Activated naive CD8-positive, alpha-beta T cell (primary cell): Measurements from ENCODE around the gene SPACA7.
"Not testable (repeated sequence)": the region's sequence is repeated elsewhere in the genome, so short reads cannot be mapped to it uniquely, and the experiment has no call there.

Experiments
- H3K27ac Mint-ChIP-seq: one replicate; pipeline ENCODE4 v1.8.0; 2021; ENCODE audit warnings: mixed read lengths
- H3K27me3 Mint-ChIP-seq: one replicate; pipeline ENCODE4 v1.8.0; 2021; ENCODE audit warnings: mixed read lengths
- H3K36me3 Mint-ChIP-seq: one replicate; pipeline ENCODE4 v1.8.0; 2021; ENCODE audit warnings: mixed read lengths
- H3K4me1 Mint-ChIP-seq: one replicate; pipeline ENCODE4 v1.8.0; 2021; ENCODE audit warnings: low read depth, mixed read lengths
- H3K4me3 Mint-ChIP-seq: one replicate; pipeline ENCODE4 v1.8.0; 2021; ENCODE audit warnings: mild to moderate bottlenecking, mixed read lengths
- H3K9me3 Mint-ChIP-seq: one replicate; pipeline ENCODE4 v1.8.0; 2021; ENCODE audit warnings: low read depth, mixed read lengths

SPACA7 gene

DNA sequence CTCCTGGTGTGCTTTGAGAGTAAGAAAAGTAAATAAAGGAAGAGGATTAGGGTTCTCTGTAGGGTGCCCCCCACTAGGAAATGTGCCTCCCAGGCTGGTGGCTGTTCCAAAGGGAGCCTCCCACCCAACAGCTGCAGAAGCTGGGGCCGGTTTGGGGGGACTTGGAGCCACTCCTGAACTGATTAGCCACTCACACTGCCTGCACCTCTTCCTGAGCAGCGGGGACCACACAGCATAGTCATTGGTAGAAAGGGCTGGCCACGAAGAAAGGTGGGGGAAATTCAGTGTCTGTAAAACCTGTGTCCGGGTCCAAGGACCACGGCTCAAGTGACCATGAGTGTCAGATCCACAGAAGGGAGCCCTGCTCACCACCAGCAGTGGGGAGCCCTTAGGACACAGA lies 55.6 kb downstream of the SPACA7 start:
- peaks cover 11% of the 10 kb centered on the region for H3K9me3 Mint-ChIP-seq
- no peak overlapping the region for H3K27ac Mint-ChIP-seq
- H3K4me3 Mint-ChIP-seq: no peak overlapping the region
- no peaks in the 10 kb centered on the region for H3K36me3 Mint-ChIP-seq
- peaks cover 9% of the 10 kb centered on the region for H3K27me3 Mint-ChIP-seq
- H3K4me1 Mint-ChIP-seq: no peaks in the 10 kb centered on the region

DNA sequence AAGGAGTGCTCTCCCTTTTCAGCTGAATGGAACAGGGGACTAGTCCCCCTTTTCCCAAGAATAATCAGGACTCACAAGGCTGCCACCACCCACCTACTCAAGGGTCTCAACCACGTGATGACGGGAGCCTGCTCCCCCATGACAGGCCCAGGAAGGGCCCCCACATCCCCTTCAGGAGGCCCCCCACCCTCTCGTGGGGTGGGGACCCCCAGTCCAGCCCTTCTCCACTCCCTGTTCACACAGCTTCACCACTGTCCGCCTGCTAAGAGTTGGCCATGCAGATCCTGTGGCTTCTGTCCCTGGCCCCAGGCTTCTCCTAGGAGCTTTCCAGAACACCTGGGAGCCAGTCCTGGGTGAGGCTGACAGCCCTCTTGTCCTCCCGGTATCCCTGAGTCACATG lies 56.6 kb downstream of the SPACA7 start:
- H3K36me3 Mint-ChIP-seq, H3K27ac Mint-ChIP-seq, H3K27me3 Mint-ChIP-seq, H3K4me1 Mint-ChIP-seq, H3K4me3 Mint-ChIP-seq: not testable (repeated sequence)
- peaks cover 11% of the 10 kb centered on the region for H3K9me3 Mint-ChIP-seq

DNA sequence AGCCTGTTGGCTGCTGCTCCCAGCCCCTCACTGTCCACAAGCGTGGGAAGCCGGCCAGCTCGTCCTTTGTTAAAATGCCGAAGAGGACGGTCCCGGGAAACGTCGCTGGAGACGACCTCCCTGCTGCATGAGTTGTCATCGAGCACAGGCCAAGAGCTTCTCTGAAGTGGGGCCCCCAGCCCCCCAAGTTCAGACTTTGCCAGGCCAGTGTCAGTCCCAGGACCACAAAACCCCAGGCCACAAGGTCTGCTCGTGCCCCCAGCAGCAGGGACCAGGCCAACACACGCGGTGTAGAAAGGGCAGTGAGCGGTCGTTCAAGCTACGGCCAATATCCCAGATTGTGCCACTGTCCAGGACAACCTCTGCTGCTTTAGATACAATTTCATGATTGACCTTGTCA lies 57.4 kb downstream of the SPACA7 start:
- H3K36me3 Mint-ChIP-seq, H3K4me3 Mint-ChIP-seq, H3K27ac Mint-ChIP-seq, H3K4me1 Mint-ChIP-seq: not testable (repeated sequence)
- H3K27me3 Mint-ChIP-seq: peaks cover 11% of the 10 kb centered on the region
- peaks cover 16% of the 10 kb centered on the region for H3K9me3 Mint-ChIP-seq

DNA sequence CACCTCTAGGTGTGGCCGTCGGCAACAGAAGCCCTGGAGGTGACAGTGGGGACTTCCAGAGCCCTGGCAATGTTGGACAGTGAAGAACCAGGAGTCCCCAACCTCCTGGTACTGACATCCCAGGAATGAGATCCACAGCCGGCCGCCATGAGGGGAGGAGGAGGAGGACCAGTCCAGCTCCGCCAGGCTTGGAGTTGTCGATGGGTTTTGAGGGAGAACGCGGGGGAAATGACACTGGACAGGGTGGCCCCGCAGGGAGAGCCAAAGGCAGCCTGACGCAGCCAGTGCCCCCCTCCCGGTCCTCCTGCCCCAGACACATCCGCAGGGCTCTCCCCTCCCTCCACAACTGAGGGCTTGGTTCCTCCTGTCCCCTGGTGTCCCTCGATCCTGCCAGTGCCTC lies 57.9 kb downstream of the SPACA7 start:
- H3K4me1 Mint-ChIP-seq: no peaks in the 10 kb centered on the region
- H3K9me3 Mint-ChIP-seq: peaks cover 17% of the 10 kb centered on the region
- no peak overlapping the region for H3K4me3 Mint-ChIP-seq

DNA sequence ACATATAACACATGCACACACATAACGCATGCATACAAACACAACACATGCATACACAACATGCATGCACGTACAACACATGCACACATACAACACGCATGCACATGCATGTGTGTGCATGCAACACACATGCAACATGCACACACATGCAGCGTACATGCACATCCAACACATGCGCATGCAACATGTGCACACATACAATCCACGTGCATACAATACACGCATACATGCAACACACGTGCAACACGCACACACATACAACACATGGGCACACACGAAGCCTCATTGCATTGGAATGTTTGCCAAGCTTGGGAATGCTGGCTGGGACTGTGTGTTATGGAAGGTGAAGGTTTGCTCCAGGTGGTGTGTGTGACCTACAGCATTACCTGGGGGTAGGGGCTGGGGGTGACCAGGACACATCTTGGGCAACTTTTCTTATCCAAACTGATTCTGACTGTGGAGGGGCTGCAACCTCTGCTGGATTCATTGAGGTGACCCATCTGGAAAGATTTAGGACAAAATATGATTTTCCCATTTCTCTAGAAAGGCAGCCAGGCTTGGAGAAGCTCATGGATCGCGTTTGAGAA lies 58.9 kb downstream of the SPACA7 start:
- Mint-ChIP-seq H3K27me3 (peaks cover 11% of the 10 kb centered on the region), H3K36me3 (no peaks in the 10 kb centered on the region), H3K4me3 (no peak overlapping the region), H3K4me1 (no peaks in the 10 kb centered on the region), H3K9me3 (peaks cover 9% of the 10 kb centered on the region), H3K27ac (no peak overlapping the region)

More for the DNA sequence above, 57.9 kb downstream of the SPACA7 start:
- Mint-ChIP-seq H3K27ac (no peak overlapping the region), H3K36me3 (no peaks in the 10 kb centered on the region), H3K27me3 (peaks cover 11% of the 10 kb centered on the region)

DNA sequence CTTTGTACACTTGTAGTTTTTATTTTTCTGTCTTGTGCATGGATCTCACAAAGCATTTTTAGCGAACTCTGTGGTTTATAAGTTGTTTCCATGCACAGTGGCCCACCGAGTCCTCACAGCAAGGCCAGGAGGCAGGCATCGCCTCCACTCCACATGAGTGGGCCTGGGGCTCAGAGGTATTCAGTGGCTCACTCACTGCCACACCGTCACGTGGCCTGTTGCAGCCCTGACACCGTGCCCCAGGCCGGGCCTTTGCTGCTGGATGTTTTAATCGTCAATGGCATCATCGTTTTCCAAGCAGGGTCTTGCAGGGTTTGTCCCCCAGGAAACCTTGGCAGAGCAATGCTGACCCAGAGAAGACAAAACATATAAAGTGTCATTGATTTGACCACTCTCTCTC lies 59.8 kb downstream of the SPACA7 start:
- H3K27ac Mint-ChIP-seq: no peak overlapping the region
- no peaks in the 10 kb centered on the region for H3K4me1 Mint-ChIP-seq
- H3K4me3 Mint-ChIP-seq: no peak overlapping the region
- no peaks in the 10 kb centered on the region for H3K36me3 Mint-ChIP-seq
- peaks cover 13% of the 10 kb centered on the region for H3K27me3 Mint-ChIP-seq
- peaks cover 7% of the 10 kb centered on the region for H3K9me3 Mint-ChIP-seq

DNA sequence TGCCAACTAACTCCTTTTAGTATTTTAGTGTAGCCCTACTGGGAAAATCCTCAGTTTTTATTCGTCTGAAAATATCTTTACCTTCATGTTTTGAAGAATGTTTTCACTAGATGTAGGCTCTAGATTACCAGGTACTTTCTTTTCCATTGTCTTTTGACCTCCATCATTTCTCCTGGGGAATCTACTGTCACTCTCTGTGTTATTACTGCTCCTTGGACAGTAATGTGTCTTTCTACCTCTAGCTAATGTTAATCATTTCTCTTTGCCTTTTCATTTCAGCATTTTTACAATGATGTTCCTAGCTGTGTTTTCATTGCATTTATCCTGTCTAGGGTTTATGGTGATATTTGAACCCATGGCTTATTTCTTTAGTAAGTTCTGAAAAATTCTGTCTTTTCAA lies 61.9 kb downstream of the SPACA7 start:
- Mint-ChIP-seq H3K4me1 (no peaks in the 10 kb centered on the region), H3K4me3 (no peak overlapping the region)

DNA sequence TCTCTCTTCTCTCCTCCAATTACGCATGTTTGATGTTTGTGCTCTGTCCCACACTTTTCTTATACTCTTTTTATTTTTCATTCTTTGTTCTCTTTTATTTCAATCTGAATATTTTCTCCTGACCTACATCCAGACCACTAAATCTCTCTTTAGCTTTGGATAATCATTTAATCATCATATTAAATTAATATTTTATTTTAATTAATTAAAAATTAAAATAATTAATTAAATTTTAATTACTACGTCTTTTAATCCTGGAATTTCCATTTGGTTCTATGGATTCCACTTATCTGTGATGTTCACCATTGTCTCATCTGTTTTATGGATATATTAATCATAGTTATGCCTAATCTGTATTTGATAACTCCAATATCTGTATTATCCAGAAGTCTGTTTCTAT lies 62.4 kb downstream of the SPACA7 start:
- H3K27ac Mint-ChIP-seq: no peak overlapping the region
- peaks cover 16% of the 10 kb centered on the region for H3K27me3 Mint-ChIP-seq
- H3K36me3 Mint-ChIP-seq: no peaks in the 10 kb centered on the region
- H3K4me3 Mint-ChIP-seq: no peak overlapping the region
- peaks cover 7% of the 10 kb centered on the region for H3K9me3 Mint-ChIP-seq
- no peaks in the 10 kb centered on the region for H3K4me1 Mint-ChIP-seq

More for the DNA sequence above, 61.9 kb downstream of the SPACA7 start:
- Mint-ChIP-seq H3K36me3 (no peaks in the 10 kb centered on the region), H3K27ac (no peak overlapping the region), H3K27me3 (peaks cover 11% of the 10 kb centered on the region), H3K9me3 (peaks cover 7% of the 10 kb centered on the region)

DNA sequence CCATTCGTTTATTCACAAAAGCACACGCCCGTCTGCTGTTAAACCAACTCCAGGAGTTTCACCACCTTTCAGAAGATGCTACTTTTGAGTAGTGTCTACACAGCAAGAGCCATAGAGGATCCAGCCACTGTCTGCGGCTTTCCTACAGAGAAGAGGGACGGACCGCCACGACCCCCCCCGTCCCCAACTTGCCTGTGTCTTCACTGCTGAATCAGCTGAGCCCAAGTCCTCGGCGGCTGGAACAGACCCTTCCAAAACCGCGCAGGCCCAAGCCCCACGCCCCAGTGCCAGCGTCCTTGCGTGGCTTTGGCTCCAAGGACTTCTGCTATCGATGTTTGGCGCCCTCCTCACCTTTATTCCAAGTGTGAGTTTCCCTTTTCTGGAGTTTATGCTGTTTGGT lies 65.1 kb downstream of the SPACA7 start:
- Mint-ChIP-seq H3K27ac (no peak overlapping the region), H3K36me3 (no peaks in the 10 kb centered on the region), H3K27me3 (peaks cover 17% of the 10 kb centered on the region), H3K9me3 (peaks cover 7% of the 10 kb centered on the region), H3K4me1 (no peaks in the 10 kb centered on the region), H3K4me3 (no peak overlapping the region)

DNA sequence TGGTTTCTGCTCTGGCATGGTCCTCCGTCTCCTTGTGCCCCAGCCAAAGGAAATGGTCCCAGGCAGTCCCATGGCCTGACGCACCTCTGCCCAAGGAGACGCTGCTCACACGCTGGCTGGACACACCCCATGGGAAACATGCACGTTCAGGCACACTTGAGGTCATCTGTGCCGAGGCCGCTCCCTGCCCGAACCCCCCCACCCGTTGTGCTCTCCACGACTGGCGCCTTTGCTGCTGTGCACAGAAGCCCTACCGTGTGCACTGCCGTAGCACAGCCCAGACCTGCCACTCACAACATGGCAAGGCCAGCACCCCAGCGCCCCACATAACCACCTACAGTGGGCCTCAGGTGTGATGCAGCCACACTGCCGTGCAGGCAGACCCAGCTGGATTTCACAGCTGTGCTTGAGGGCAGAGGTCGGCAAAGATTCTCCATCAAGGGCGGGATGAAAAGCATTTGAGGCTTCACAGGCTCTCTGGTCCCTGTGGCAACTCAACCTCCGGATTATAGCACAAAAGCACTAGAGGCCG lies 65.7 kb downstream of the SPACA7 start:
- H3K4me3 Mint-ChIP-seq: no peak overlapping the region
- no peak overlapping the region for H3K27ac Mint-ChIP-seq
- no peaks in the 10 kb centered on the region for H3K4me1 Mint-ChIP-seq
- no peaks in the 10 kb centered on the region for H3K36me3 Mint-ChIP-seq
- peaks cover 17% of the 10 kb centered on the region for H3K27me3 Mint-ChIP-seq
- peaks cover 7% of the 10 kb centered on the region for H3K9me3 Mint-ChIP-seq

DNA sequence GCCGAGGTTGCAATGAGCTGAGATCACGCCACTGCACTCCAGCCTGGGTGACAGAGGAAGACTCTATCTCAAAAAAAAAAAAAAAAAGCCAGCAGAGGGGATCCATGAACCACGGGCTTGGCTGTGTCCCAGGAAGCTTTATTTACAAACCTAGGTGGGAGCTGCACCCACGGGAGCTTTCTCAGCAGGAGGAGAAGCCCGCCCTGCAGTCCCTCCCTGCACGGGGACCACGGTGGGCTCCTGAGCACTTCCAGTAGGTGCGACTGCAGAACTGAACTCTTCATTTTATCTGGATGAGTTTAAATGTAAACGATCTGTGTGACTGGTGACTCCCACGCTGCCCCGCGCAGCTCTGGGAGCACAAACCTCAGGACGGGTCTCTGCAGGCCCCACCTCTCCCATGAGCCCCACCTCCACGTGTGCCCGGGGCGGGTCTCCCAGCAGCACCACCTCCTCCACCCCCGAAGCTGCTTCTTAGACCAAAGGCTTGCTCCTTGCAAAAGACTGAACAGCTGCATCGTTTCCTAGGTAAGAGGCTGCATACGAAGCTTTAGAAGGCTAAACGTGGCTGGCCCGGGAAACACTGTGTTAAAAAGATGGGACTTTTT lies 66.4 kb downstream of the SPACA7 start:
- Mint-ChIP-seq H3K36me3 (no peaks in the 10 kb centered on the region), H3K9me3 (peaks cover 7% of the 10 kb centered on the region), H3K27ac (no peak overlapping the region), H3K27me3 (peaks cover 19% of the 10 kb centered on the region), H3K4me1 (no peaks in the 10 kb centered on the region), H3K4me3 (no peak overlapping the region)

DNA sequence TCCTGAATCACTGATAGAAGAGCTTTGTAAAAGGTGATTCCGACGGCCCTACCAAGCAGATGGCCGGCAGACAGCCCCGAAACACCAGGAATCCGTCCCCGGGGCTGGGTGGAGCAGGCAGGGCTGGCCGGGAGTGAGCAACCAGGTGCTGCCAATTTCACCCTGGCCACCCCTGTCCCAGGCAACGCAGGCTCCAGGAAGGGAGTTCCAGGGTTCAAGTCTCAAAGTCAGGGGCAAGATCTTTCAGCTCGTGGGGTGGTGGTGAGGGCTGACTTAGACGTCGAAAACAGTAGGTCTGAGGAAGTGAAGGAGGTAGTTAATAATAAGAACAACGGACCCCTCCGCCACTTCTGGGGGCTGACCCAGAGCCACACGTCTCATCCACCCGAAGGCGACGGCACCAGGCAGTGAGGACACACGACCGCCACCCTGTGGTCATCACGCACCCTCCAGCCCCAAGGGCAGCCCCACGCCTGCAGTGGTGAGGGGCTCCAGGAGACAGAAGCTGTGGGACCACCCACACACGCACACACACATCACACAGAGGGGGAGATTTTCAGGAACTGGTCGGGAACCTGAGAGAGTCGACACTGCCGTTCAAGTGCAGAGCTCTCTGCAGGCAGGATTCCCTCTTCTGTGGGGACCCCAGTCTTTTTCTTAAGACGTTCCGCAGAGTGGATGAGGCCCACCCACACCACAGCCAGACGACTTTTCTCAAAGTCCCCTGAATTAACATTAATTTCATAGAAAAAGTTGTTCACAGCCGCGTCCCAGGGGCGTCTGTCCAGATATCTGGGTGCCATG lies 67.2 kb downstream of the SPACA7 start:
- H3K27ac Mint-ChIP-seq: no peak overlapping the region
- H3K36me3 Mint-ChIP-seq: no peaks in the 10 kb centered on the region
- peaks cover 2% of the 10 kb centered on the region for H3K9me3 Mint-ChIP-seq
- H3K27me3 Mint-ChIP-seq: peaks cover 18% of the 10 kb centered on the region
- H3K4me3 Mint-ChIP-seq: no peak overlapping the region
- H3K4me1 Mint-ChIP-seq: no peaks in the 10 kb centered on the region

DNA sequence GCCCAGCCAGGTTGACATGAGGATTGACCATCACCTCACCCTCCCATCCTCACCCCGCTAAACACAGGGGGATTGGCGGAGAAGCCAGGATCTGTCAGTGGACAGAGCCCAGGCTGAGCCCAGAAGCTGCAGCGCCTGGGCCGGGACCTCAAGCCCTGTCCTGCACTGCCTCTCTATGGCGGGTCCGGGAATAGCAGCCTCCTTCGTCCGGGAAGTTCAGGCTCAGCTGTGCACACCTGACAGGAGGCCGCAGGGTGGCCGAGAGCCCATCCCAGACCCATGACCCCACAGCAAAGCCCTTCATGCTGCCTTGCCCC lies 67.8 kb downstream of the SPACA7 start:
- no peaks in the 10 kb centered on the region for H3K36me3 Mint-ChIP-seq
- no peak overlapping the region for H3K27ac Mint-ChIP-seq
- H3K4me1 Mint-ChIP-seq: no peaks in the 10 kb centered on the region
- peaks cover 18% of the 10 kb centered on the region for H3K27me3 Mint-ChIP-seq
- no peaks in the 10 kb centered on the region for H3K9me3 Mint-ChIP-seq
- no peak overlapping the region for H3K4me3 Mint-ChIP-seq

DNA sequence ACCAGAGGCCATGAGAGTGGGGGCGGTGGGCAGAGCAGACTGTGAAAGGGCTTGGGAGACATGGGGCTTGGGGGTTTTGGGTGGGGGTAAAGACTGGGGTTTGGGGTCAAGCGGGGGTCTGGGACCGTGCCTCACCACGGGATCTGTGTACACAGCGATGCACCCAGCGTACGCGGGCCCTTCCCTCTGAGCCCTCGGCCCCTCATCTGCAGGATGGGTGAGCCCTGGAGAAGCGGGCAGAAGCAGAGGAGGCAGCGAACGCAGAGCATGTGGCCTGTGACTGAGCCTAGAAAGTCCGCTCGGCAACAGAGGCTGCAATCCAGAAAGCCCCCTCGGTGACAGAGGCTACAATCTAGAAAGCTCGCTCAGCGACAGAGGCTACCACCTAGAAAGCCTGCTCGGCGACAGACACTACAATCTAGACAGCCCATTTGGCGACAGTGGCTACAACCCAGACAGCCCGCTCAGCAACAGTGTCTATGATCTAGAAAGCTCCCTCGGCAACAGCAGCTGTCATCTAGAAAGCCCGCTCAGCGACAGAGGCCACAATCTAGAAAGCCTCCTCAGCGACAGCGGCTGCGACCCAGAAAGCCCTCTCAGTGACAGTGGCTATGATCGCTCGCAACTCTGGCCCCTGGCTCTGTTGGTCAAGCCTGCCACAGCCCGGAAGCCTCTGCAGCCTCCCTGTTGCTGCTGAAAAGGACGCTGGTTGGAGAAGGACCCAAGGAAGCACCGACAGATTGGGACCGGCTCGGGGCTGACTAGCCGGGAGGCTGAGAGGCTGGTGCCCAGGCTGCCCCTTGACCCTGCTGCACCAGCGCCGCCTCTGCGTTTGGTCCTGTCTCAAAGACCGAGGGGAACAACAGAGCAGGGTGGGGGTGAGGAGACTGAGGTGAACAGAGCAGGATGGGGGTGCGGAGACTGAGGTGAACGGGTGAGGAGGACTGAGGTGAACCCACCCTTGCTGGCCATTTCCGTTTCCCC lies 68.6 kb downstream of the SPACA7 start:
- Mint-ChIP-seq H3K36me3 (no peaks in the 10 kb centered on the region), H3K9me3 (no peaks in the 10 kb centered on the region), H3K4me3 (no peak overlapping the region), H3K27ac (no peak overlapping the region), H3K27me3 (peaks cover 18% of the 10 kb centered on the region), H3K4me1 (no peaks in the 10 kb centered on the region)
